ENCODE results near the gene CDK17. TPM values are rescaled to one million over a fixed set of nuclear protein-coding genes. Genes with fewer than 3 reads are reported as not detected.
"Not testable (repeated sequence)": the region's sequence is repeated elsewhere in the genome, so short reads cannot be mapped to it uniquely, and the experiment has no call there.

Gene CDK17
- total and polyA plus RNA-seq, 5 donors from 2014 or later, result 21.6 to 120 (median 26.8) TPM

DNA sequence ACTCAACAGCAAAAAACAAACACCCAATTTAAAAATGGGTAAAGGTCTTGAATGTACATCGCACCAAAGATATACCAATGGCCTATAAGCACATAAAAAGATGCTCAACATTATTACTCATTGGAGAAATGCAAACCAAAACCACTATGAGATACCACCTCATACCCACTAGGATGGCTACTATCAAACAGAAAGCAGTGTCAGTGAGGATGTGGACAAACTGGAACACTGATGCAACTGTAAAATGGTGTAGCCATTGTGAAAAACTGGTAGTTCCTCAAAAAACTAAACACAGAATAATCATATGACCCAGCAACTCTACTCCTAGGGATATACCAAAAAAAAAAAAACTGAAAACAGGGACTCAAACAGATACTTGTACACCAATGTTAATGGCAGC lies 49.3 kb downstream of the CDK17 start:
- peaks cover 48 to 87% (median 70%) of the 10 kb centered on the region in 4 donors for H3K4me1 Mint-ChIP-seq
- DNase-seq (no peak), ATAC-seq (ENCODE audit: low read depth in 2 of 2) (peak; percentile 19 to 31)
- H3K27me3 Mint-ChIP-seq, result no peaks in the 10 kb centered on the region
- peaks cover 0 to under 1% (median 0%) of the 10 kb centered on the region in 7 donors for H3K9me3 Mint-ChIP-seq
- H3K4me3 Mint-ChIP-seq, result peak overlapping the region in 2 of 4 donors; percentile 12 to 50
- peak overlapping the region in 2 of 3 donors; percentile 27 to 56 for H3K27ac Mint-ChIP-seq
- Histone ChIP-seq H3K27ac (ENCODE audit: insufficient read depth, low read length, poor library complexity, severe bottlenecking) (no peak overlapping the region), H3K4me3 (ENCODE audit: low read depth, low read length) (no peak overlapping the region), H3K4me1 (ENCODE audit: control insufficient read depth, insufficient read depth, low read length, poor library complexity, severe bottlenecking) (peaks cover 31% of the 10 kb centered on the region), H3K27me3 (ENCODE audit: control insufficient read depth, insufficient read depth, low read length) (no peaks in the 10 kb centered on the region), H3K36me3 (ENCODE audit: control insufficient read depth, insufficient read depth, low read length) (no peaks in the 10 kb centered on the region), H3K9me3 (ENCODE audit: control insufficient read depth in 2 of 2, low read length in 2 of 2) (no peaks in the 10 kb centered on the region)
- no peaks in the 10 kb centered on the region for H3K36me3 Mint-ChIP-seq

DNA sequence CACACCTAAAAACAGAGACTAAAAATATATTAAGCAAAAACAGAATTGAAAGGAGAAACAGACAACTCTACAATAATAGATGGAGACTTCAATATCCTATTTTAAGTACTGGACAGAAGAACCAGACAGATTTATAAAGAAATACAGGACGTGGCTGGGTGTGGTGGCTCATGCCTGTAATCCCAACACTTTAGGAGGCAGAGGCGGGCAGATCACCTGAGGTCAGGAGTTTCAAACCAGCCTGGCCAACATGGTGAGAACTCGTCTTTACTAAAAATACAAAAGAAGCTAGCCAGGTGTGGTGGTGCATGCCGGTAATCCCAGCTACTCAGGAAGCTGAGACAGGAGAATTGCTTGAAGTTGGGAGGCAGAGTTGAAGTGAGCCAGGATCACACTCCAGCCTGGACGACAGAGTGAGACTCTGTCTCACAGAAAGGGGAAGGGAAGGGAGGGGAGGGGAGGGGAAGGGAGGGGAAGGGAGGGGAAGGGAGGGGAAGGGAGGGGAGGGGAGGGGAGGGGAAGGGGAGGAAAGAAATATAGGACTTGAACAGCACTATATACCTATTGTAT lies 53.0 kb downstream of the CDK17 start:
- no peaks in the 10 kb centered on the region for H3K36me3 ChIP-seq (ENCODE audit: control insufficient read depth, insufficient read depth, low read length)
- peaks cover 7 to 20% of the 10 kb centered on the region in 2 experiments for H3K9me3 ChIP-seq (ENCODE audit: control insufficient read depth in 2 of 2, low read length in 2 of 2)
- H3K27me3 Mint-ChIP-seq, result no peaks in the 10 kb centered on the region
- H3K4me1 Mint-ChIP-seq, result peaks cover 50 to 79% (median 58%) of the 10 kb centered on the region in 4 donors
- DNase-seq, result no peak
- H3K27ac Mint-ChIP-seq, result peak overlapping the region; percentile 48 to 83 (median 78)
- H3K4me3 Mint-ChIP-seq, result peak overlapping the region in 3 of 4 donors; percentile 53 to 73 (median 61)
- peak overlapping the region; percentile 39 for H3K4me3 ChIP-seq (ENCODE audit: low read depth, low read length)
- ATAC-seq (ENCODE audit: low read depth in 2 of 2), result no peak
- H3K27ac ChIP-seq (ENCODE audit: insufficient read depth, low read length, poor library complexity, severe bottlenecking), result no peak overlapping the region
- peaks cover 22% of the 10 kb centered on the region for H3K36me3 Mint-ChIP-seq
- peaks cover 18% of the 10 kb centered on the region for H3K4me1 ChIP-seq (ENCODE audit: control insufficient read depth, insufficient read depth, low read length, poor library complexity, severe bottlenecking)
- no peaks in the 10 kb centered on the region for H3K27me3 ChIP-seq (ENCODE audit: control insufficient read depth, insufficient read depth, low read length)
- H3K9me3 Mint-ChIP-seq, result peaks cover 0 to 27% (median 8%) of the 10 kb centered on the region in 7 donors

DNA sequence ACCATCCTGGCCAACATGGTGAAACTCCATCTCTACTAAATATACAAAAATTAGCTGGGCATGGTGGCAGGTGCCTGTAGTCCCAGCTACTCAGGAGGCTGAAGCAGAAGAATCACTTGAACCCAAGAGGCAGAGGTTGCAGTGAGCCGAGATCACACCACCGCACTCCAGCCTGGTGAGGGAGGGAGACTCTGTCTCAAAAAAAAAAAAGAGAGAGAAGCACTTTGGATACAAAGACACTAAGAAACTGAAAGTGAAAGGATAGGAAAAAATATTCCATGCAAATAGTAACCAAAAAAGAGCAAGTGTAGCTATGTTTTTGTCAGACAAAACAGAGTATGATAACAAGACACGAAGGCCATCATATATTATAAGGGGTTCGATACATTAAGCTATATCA lies 53.5 kb downstream of the CDK17 start:
- H3K9me3 ChIP-seq (ENCODE audit: control insufficient read depth in 2 of 2, low read length in 2 of 2), result peaks cover 7 to 20% of the 10 kb centered on the region in 2 experiments
- ATAC-seq (ENCODE audit: low read depth in 2 of 2); DNase-seq; H3K27ac ChIP-seq (ENCODE audit: insufficient read depth, low read length, poor library complexity, severe bottlenecking); H3K4me3 ChIP-seq (ENCODE audit: low read depth, low read length); H3K36me3 ChIP-seq (ENCODE audit: control insufficient read depth, insufficient read depth, low read length); H3K27me3 ChIP-seq (ENCODE audit: control insufficient read depth, insufficient read depth, low read length); H3K27me3 Mint-ChIP-seq: not testable (repeated sequence)
- peak overlapping the region in 2 of 3 donors; percentile 78 to 83 for H3K27ac Mint-ChIP-seq
- H3K4me3 Mint-ChIP-seq, result peak overlapping the region in 3 of 4 donors; percentile 53 to 73 (median 61)
- peaks cover 16% of the 10 kb centered on the region for H3K4me1 ChIP-seq (ENCODE audit: control insufficient read depth, insufficient read depth, low read length, poor library complexity, severe bottlenecking)
- H3K36me3 Mint-ChIP-seq, result peaks cover 22% of the 10 kb centered on the region
- peaks cover 50 to 77% (median 53%) of the 10 kb centered on the region in 4 donors for H3K4me1 Mint-ChIP-seq
- peaks cover 0 to 27% (median 8%) of the 10 kb centered on the region in 7 donors for H3K9me3 Mint-ChIP-seq

DNA sequence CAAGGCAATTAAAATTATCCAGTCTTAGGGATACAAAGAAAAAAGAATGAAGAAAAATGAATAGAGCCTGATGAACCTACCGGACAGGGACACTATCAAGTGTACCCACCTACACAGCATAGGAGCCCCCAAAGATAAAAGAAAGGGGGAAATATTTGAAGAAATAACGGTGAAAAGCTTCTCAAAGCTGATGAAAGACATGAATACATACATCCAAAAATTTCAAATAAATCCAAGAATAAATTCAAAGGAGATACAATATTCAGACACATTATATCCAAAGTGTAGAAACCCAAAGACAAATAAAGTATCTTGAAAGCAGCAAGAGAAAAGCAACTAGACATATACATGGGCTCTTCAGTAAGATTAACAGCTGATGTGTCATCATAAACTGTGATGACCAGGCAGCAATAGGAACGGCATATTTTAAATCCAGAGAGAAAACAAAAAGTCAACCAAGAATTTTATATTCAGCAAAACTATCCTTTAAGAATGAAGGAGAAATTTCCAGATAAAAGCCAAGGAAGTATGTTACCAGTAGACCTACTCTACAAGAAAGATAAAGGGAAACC lies 56.0 kb downstream of the CDK17 start:
- Histone ChIP-seq H3K9me3 (ENCODE audit: control insufficient read depth in 2 of 2, low read length in 2 of 2) (peaks cover 7 to 20% of the 10 kb centered on the region in 2 experiments), H3K27me3 (ENCODE audit: control insufficient read depth, insufficient read depth, low read length) (no peaks in the 10 kb centered on the region), H3K4me3 (ENCODE audit: low read depth, low read length) (no peak overlapping the region), H3K27ac (ENCODE audit: insufficient read depth, low read length, poor library complexity, severe bottlenecking) (no peak overlapping the region), H3K36me3 (ENCODE audit: control insufficient read depth, insufficient read depth, low read length) (no peaks in the 10 kb centered on the region), H3K4me1 (ENCODE audit: control insufficient read depth, insufficient read depth, low read length, poor library complexity, severe bottlenecking) (peaks cover 13% of the 10 kb centered on the region)
- Mint-ChIP-seq H3K27ac (peak overlapping the region in 1 of 3 donors; percentile 84), H3K4me3 (peak overlapping the region in 2 of 4 donors; percentile 32 to 43), H3K27me3 (no peaks in the 10 kb centered on the region), H3K36me3 (peaks cover 22% of the 10 kb centered on the region), H3K4me1 (peaks cover 47 to 64% (median 51%) of the 10 kb centered on the region in 4 donors), H3K9me3 (peaks cover 0 to 27% (median 8%) of the 10 kb centered on the region in 7 donors)
- DNase-seq (no peak), ATAC-seq (ENCODE audit: low read depth in 2 of 2) (no peak)

DNA sequence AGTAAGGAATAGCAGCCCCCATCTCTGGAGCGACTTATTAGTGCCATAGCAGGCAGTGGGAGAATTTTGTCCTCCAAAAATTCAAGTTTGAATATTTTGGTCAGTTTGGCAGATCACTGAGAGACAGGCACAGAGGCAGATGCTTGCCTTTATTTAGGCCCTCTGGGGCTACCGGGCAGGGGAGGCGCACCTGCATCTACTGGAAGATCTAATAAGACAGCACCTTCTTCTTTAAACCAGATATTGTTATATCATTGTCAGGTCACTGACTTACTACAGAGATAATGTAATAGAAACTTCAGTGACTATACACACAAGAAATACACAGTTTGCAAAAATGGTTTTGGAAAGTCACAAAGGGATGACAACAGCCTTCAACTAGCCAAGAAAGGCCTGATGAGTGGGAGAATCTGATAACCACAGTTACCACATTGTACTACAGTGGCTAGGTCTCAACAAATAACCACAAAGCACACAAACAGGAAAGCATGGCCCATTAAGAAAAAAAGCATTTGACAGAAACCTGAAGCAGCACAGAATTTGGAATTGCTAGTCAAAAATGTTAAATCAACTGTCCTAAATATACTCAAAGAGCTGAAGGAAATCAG lies 56.8 kb downstream of the CDK17 start:
- Histone ChIP-seq H3K4me1 (ENCODE audit: control insufficient read depth, insufficient read depth, low read length, poor library complexity, severe bottlenecking) (peaks cover 9% of the 10 kb centered on the region), H3K27me3 (ENCODE audit: control insufficient read depth, insufficient read depth, low read length) (no peaks in the 10 kb centered on the region), H3K4me3 (ENCODE audit: low read depth, low read length) (peak overlapping the region; percentile 16), H3K27ac (ENCODE audit: insufficient read depth, low read length, poor library complexity, severe bottlenecking) (no peak overlapping the region), H3K36me3 (ENCODE audit: control insufficient read depth, insufficient read depth, low read length) (no peaks in the 10 kb centered on the region), H3K9me3 (ENCODE audit: control insufficient read depth in 2 of 2, low read length in 2 of 2) (peaks cover 7 to 20% of the 10 kb centered on the region in 2 experiments)
- peaks cover 22% of the 10 kb centered on the region for H3K36me3 Mint-ChIP-seq
- ATAC-seq (ENCODE audit: low read depth in 2 of 2) (peak in 1 of 2 donors; percentile 28), DNase-seq (no peak)
- H3K27me3 Mint-ChIP-seq, result no peaks in the 10 kb centered on the region
- peak overlapping the region in 2 of 3 donors; percentile 2 to 50 for H3K27ac Mint-ChIP-seq
- H3K4me3 Mint-ChIP-seq, result peak overlapping the region in 3 of 4 donors; percentile 43 to 56 (median 44)
- peaks cover 0 to 27% (median 8%) of the 10 kb centered on the region in 7 donors for H3K9me3 Mint-ChIP-seq
- H3K4me1 Mint-ChIP-seq, result peaks cover 40 to 64% (median 51%) of the 10 kb centered on the region in 4 donors

DNA sequence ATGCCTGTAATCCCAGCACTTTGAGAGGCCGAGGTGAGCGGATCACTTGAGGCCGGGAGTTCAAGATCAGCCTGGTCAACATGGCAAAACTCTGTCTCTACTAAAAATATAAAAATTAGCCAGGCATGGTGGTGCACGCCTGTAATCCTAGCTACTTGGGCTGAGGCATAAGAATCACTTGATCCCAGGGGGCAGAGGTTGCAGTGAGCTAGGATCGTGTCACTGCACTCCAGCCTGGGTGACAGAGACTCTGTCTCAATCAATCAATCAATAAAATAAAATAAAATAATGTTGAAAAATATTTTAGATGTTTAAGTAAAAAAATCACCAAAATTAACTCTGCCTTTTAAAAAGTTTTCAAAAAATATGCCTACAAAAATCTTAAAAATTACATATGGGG lies 60.6 kb downstream of the CDK17 start:
- not testable (repeated sequence) for H3K27me3 ChIP-seq (ENCODE audit: control insufficient read depth, insufficient read depth, low read length); H3K27me3 Mint-ChIP-seq; H3K4me3 ChIP-seq (ENCODE audit: low read depth, low read length); DNase-seq; H3K27ac Mint-ChIP-seq; ATAC-seq (ENCODE audit: low read depth in 2 of 2); H3K36me3 ChIP-seq (ENCODE audit: control insufficient read depth, insufficient read depth, low read length); H3K4me3 Mint-ChIP-seq; H3K27ac ChIP-seq (ENCODE audit: insufficient read depth, low read length, poor library complexity, severe bottlenecking)
- peaks cover 14% of the 10 kb centered on the region for H3K36me3 Mint-ChIP-seq
- peaks cover 0 to 15% (median 8%) of the 10 kb centered on the region in 7 donors for H3K9me3 Mint-ChIP-seq
- peaks cover 19% of the 10 kb centered on the region for H3K4me1 ChIP-seq (ENCODE audit: control insufficient read depth, insufficient read depth, low read length, poor library complexity, severe bottlenecking)
- peaks cover 9 to 21% of the 10 kb centered on the region in 2 experiments for H3K9me3 ChIP-seq (ENCODE audit: control insufficient read depth in 2 of 2, low read length in 2 of 2)
- peaks cover 49 to 67% (median 53%) of the 10 kb centered on the region in 4 donors for H3K4me1 Mint-ChIP-seq

DNA sequence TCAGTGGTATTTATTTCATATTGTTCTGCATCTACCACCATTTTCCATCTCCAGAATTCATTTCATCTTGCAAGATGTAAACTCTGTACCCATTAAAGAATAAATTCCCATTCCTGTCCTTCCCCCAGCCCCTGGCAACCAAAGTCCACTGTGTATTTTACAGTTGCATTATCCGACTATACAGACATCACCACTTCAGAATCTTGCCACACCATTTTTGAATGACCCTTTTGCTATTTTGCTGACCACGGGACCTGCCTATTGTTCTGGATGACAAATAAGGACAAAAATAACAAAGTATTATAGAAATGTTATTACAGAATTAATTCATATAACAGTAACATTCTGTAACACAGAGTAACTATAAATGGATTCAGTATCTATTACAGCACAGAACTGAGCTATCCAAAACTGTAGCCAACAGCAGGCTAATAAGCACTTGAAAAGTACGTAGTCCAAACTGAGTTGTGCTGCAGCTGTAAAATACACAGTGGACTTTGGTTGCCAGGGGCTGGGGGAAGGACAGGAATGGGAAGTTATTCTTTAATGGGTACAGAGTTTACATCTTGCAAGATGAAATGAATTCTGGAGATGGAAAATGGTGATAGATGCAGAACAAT lies 61.3 kb downstream of the CDK17 start:
- no peak for DNase-seq
- Histone ChIP-seq H3K36me3 (ENCODE audit: control insufficient read depth, insufficient read depth, low read length) (no peaks in the 10 kb centered on the region), H3K27me3 (ENCODE audit: control insufficient read depth, insufficient read depth, low read length) (no peaks in the 10 kb centered on the region), H3K4me3 (ENCODE audit: low read depth, low read length) (no peak overlapping the region), H3K9me3 (ENCODE audit: control insufficient read depth in 2 of 2, low read length in 2 of 2) (peaks cover 3 to 14% of the 10 kb centered on the region in 2 experiments), H3K4me1 (ENCODE audit: control insufficient read depth, insufficient read depth, low read length, poor library complexity, severe bottlenecking) (peaks cover 19% of the 10 kb centered on the region), H3K27ac (ENCODE audit: insufficient read depth, low read length, poor library complexity, severe bottlenecking) (no peak overlapping the region)
- H3K27ac Mint-ChIP-seq, result peak overlapping the region in 1 of 3 donors; percentile 38
- peaks cover 0 to 13% (median 5%) of the 10 kb centered on the region in 7 donors for H3K9me3 Mint-ChIP-seq
- H3K36me3 Mint-ChIP-seq, result peaks cover 9% of the 10 kb centered on the region
- H3K4me1 Mint-ChIP-seq, result peaks cover 51 to 70% (median 54%) of the 10 kb centered on the region in 4 donors
- no peak overlapping the region for H3K4me3 Mint-ChIP-seq
- no peak for ATAC-seq (ENCODE audit: low read depth in 2 of 2)
- no peaks in the 10 kb centered on the region for H3K27me3 Mint-ChIP-seq

Data from CD4-positive, CD25-positive, alpha-beta regulatory T cell (primary cell).